ENCODE data around the gene CHMP4A. TPM values are rescaled to one million over a fixed set of nuclear protein-coding genes. Genes with fewer than 3 reads are reported as not detected.

CHMP4A gene
- total and polyA plus RNA-seq, 2 of the 13 experiments (the other 11 are each of a cell fraction or from before 2014, with no cell fraction given) = 83.6 to 113 TPM

DNA sequence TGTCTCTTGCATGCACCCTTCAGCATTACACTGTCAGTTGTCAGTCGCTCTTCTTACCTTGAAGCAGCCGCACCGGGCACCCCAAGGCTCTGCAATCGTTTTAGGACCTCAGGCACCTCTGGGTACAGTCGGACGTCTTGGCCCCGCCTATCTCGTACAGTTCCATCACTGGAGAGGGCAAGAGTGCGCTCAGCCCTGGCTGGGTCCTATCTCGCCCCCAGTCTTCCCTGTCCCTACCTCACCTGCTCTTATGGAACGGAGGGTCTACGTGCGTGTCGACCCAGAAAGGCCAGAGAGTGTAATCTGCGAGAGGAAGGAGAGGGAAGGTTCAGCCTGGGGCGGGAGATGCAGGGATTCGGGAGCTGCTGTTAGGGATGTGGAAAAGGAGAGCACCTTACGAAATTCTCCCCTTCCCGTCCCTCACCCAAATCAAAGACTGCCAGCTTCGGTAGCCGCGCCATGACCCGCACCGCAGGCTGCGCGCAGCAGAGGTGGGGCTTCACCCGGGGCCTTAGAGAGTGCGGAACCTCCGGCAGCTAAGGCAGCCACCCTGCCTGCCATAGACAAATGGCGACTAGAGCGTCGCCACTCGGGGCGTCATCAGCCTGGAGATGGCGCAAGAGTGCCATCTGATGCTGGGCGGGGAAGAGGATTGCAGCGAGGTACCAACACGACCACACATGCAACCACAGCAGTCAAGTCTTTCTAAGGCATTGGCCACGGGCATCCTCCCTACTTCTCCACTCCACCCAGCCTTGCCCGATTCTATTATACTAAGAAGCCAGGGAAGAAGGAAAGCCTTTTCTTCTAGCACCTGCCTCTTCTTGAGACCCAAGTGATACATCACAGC lies 2.4 kb upstream of the CHMP4A start, which contains the start of gene MDP1 (continued):
- TF ChIP-seq ZBTB10 (CRISPR knock-in tag; IDR thresholded peaks at IDR 0.05; ENCODE audit: borderline replicate concordance) (peak; percentile 52; the same call in 1 of the 2 replicates), ZNF737 (CRISPR knock-in tag; IDR thresholded peaks at IDR 0.05; ENCODE audit: borderline replicate concordance) (no peak), ZNF510 (CRISPR knock-in tag; IDR thresholded peaks at IDR 0.05; ENCODE audit: low read depth) (peak; percentile 99), ZNF570 (CRISPR knock-in tag; IDR thresholded peaks at IDR 0.05; ENCODE audit: borderline replicate concordance) (peak; percentile 23; the same call in 1 of the 2 replicates), KLF15 (CRISPR knock-in tag; IDR thresholded peaks at IDR 0.05; ENCODE audit: borderline replicate concordance) (peak; percentile 54; the same call in 1 of the 2 replicates), TCF12 (IDR thresholded peaks at IDR 0.05) (no peak), TCF12 (CRISPR knock-in tag; IDR thresholded peaks at IDR 0.05) (peak; percentile 77; the same call in 1 of the 2 replicates), JUND (CRISPR knock-in tag; IDR thresholded peaks at IDR 0.05) (peak; percentile 93), PRDM4 (CRISPR knock-in tag; IDR thresholded peaks at IDR 0.05; ENCODE audit: borderline replicate concordance) (peak; percentile 81; the same call in 1 of the 2 replicates), BHLHE40 (IDR thresholded peaks at IDR 0.05; ENCODE audit: low read length) (peak; percentile 64; the same call in 1 of the 2 replicates), BRD4 (CRISPR knock-in tag; IDR thresholded peaks at IDR 0.05) (peak; percentile 100), ATF7 (IDR thresholded peaks at IDR 0.05) (peak; percentile 47), ATF7 (CRISPR knock-in tag; IDR thresholded peaks at IDR 0.05) (peak; percentile 91), HNRNPL (IDR thresholded peaks at IDR 0.05; ENCODE audit: low read depth, low read length) (peak; percentile 84; the same call in 1 of the 2 replicates), ZBTB7B (CRISPR knock-in tag; IDR thresholded peaks at IDR 0.05) (peak; percentile 96), MBNL3 (CRISPR knock-in tag; conservative IDR thresholded peaks at IDR 0.05) (no peak), KLF12 (CRISPR knock-in tag; IDR thresholded peaks at IDR 0.05; ENCODE audit: borderline replicate concordance) (peak; percentile 99), MXD4 (CRISPR knock-in tag; IDR thresholded peaks at IDR 0.05) (peak; percentile 94)
- TF ChIP-seq, protein P1, sequence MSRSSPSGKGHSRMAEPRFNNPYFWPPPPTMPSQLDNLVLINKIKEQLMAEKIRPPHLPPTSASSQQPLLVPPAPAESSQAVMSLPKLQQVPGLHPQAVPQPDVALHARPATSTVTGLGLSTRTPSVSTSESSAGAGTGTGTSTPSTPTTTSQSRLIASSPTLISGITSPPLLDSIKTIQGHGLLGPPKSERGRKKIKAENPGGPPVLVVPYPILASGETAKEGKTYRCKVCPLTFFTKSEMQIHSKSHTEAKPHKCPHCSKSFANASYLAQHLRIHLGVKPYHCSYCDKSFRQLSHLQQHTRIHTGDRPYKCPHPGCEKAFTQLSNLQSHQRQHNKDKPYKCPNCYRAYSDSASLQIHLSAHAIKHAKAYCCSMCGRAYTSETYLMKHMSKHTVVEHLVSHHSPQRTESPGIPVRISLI (CRISPR knock-in tag; IDR thresholded peaks at IDR 0.05; ENCODE audit: borderline replicate concordance) = peak; percentile 67

Measured in HepG2 (cell line).